Measurements from ENCODE around the gene PARD3.

PARD3 gene

DNA sequence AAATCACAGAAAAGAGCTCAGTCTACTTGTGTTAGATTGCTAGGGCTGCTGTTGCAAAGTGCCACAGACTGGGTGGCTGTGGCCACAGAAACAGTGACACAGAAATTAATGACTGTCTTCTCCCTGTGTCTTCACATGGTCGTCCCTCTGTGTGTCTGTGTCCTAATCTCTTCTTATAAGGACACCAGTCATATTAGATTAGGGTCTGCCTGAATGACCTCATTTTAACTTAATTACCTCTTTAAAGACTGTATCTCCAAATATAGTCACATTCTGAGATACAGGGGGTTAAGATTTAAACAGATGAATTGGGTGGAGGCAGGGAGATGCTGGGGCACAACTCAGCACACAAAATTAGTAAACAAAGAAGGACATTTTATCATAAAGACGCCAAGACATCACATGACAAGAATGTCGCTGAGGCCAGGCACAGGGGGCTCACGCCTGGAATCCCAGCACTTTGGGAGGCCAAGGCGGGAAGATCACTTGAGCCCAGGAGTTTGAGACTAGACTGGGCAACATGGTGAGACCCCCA lies 23.3 kb upstream of the PARD3 start:
- Histone ChIP-seq H4K20me1 (ENCODE audit: low read depth, low read length) (no peaks in the 10 kb centered on the region), H3K9me2 (replicated peaks; ENCODE audit: insufficient read depth, low read length) (no peaks in the 10 kb centered on the region), H3K4me3 (ENCODE audit: insufficient read depth, low read length, poor library complexity, severe bottlenecking) (no peak overlapping the region), H3K27me3 (ENCODE audit: low read length) (no peaks in the 10 kb centered on the region), H3K79me2 (ENCODE audit: insufficient read depth, low read length) (no peaks in the 10 kb centered on the region), H3F3A (ENCODE audit: insufficient read depth) (no peaks in the 10 kb centered on the region), H3K4me2 (ENCODE audit: low read depth, low read length, poor library complexity, severe bottlenecking) (no peak overlapping the region), H3K9ac (ENCODE audit: low read length) (no peak overlapping the region), H3K9me3 (ENCODE audit: insufficient read depth, low read length) (no peaks in the 10 kb centered on the region), H3K36me3 (ENCODE audit: low read length) (no peaks in the 10 kb centered on the region), H3K27ac (ENCODE audit: low read depth, low read length) (no peak overlapping the region), H2AFZ (ENCODE audit: low read depth, low read length, severe bottlenecking) (no peak overlapping the region)
- TF ChIP-seq, protein P1, sequence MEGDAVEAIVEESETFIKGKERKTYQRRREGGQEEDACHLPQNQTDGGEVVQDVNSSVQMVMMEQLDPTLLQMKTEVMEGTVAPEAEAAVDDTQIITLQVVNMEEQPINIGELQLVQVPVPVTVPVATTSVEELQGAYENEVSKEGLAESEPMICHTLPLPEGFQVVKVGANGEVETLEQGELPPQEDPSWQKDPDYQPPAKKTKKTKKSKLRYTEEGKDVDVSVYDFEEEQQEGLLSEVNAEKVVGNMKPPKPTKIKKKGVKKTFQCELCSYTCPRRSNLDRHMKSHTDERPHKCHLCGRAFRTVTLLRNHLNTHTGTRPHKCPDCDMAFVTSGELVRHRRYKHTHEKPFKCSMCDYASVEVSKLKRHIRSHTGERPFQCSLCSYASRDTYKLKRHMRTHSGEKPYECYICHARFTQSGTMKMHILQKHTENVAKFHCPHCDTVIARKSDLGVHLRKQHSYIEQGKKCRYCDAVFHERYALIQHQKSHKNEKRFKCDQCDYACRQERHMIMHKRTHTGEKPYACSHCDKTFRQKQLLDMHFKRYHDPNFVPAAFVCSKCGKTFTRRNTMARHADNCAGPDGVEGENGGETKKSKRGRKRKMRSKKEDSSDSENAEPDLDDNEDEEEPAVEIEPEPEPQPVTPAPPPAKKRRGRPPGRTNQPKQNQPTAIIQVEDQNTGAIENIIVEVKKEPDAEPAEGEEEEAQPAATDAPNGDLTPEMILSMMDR (IDR thresholded peaks at IDR 0.05; ENCODE audit: insufficient read depth, low read length, poor library complexity, severe bottlenecking) = no peak
- no peak for TF ChIP-seq EZH2phosphoT487 (conservative IDR thresholded peaks at IDR 0.05; ENCODE audit: low read length)

DNA sequence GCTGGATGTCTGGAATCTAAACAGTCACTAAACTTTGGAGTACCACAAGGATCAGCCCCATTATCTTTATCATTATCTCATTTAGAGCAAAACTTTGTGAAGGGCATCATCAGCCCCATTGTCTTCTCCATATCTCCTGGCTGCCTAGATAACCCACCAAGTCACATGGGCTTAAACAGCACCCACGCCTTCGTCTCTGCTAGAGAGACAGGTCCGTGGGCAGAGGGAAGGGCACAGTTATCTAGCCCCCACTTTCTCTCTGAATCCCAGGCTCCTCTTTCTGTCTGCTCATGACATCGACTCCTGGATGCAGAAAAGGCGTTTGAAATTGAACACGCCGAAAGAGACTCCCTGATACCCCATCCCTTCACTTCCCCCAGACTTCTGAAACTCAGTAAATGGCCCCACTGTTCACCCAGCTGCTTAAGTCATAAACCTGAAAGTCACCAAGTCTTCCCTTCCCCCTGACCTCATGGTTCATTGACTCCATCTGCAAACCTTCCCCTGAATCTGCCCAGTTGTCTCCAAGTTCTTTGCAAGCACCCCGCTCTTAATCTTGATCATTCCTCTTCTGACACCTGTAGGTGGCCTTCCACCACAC lies 20.9 kb upstream of the PARD3 start:
- TF ChIP-seq, protein P1 (IDR thresholded peaks at IDR 0.05; ENCODE audit: insufficient read depth, low read length, poor library complexity, severe bottlenecking) = no peak
- TF ChIP-seq EZH2phosphoT487 (conservative IDR thresholded peaks at IDR 0.05; ENCODE audit: low read length) = no peak
- H3K9me3 ChIP-seq (ENCODE audit: insufficient read depth, low read length) = no peaks in the 10 kb centered on the region
- H2AFZ ChIP-seq (ENCODE audit: low read depth, low read length, severe bottlenecking) = no peak overlapping the region
- H3K9ac ChIP-seq (ENCODE audit: low read length) = no peak overlapping the region
- H3K27me3 ChIP-seq (ENCODE audit: low read length) = no peaks in the 10 kb centered on the region
- H3K27ac ChIP-seq (ENCODE audit: low read depth, low read length) = no peak overlapping the region
- H3K9me2 ChIP-seq (replicated peaks; ENCODE audit: insufficient read depth, low read length) = no peaks in the 10 kb centered on the region
- H3K4me3 ChIP-seq (ENCODE audit: insufficient read depth, low read length, poor library complexity, severe bottlenecking) = no peak overlapping the region
- no peaks in the 10 kb centered on the region for H4K20me1 ChIP-seq (ENCODE audit: low read depth, low read length)
- no peak overlapping the region for H3K4me2 ChIP-seq (ENCODE audit: low read depth, low read length, poor library complexity, severe bottlenecking)
- H3K36me3 ChIP-seq (ENCODE audit: low read length) = no peaks in the 10 kb centered on the region
- H3F3A ChIP-seq (ENCODE audit: insufficient read depth) = no peaks in the 10 kb centered on the region
- H3K79me2 ChIP-seq (ENCODE audit: insufficient read depth, low read length) = no peaks in the 10 kb centered on the region

DNA sequence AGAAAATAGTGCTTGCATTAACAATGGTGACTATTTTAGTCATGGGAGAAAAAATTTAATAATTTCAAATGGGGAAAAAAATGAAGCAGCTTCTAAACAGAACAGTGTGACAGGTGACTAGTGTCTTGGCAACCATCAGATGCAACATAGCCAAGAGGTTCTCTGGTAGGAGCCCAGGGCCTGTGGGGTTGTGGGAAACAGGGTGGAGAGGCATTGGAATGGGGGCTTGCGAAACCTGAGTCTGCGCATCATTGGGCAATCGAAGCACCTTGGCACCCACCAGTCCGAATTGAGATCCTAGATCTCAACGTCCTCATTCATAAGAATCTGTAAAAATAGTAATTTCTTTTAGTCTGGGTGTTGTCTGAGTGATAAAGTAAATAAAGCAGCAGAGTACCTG lies 19.2 kb upstream of the PARD3 start:
- Histone ChIP-seq H3K4me2 (ENCODE audit: low read depth, low read length, poor library complexity, severe bottlenecking) (no peak overlapping the region), H3K4me3 (ENCODE audit: insufficient read depth, low read length, poor library complexity, severe bottlenecking) (no peak overlapping the region), H3K9me2 (replicated peaks; ENCODE audit: insufficient read depth, low read length) (no peaks in the 10 kb centered on the region), H4K20me1 (ENCODE audit: low read depth, low read length) (no peaks in the 10 kb centered on the region), H3K79me2 (ENCODE audit: insufficient read depth, low read length) (no peaks in the 10 kb centered on the region), H3K27me3 (ENCODE audit: low read length) (no peaks in the 10 kb centered on the region), H3K9me3 (ENCODE audit: insufficient read depth, low read length) (no peaks in the 10 kb centered on the region), H3K36me3 (ENCODE audit: low read length) (no peaks in the 10 kb centered on the region), H3K27ac (ENCODE audit: low read depth, low read length) (no peak overlapping the region), H2AFZ (ENCODE audit: low read depth, low read length, severe bottlenecking) (no peak overlapping the region), H3F3A (ENCODE audit: insufficient read depth) (no peaks in the 10 kb centered on the region), H3K9ac (ENCODE audit: low read length) (no peak overlapping the region)
- no peak for TF ChIP-seq EZH2phosphoT487 (conservative IDR thresholded peaks at IDR 0.05; ENCODE audit: low read length)
- TF ChIP-seq, protein P1 (IDR thresholded peaks at IDR 0.05; ENCODE audit: insufficient read depth, low read length, poor library complexity, severe bottlenecking) = no peak
